Thymus (tissue), 11 donors: ENCODE measurements around the gene KRT33A. TPM values are rescaled to one million over a fixed set of nuclear protein-coding genes. Genes with fewer than 3 reads are reported as not detected.
A peak's percentile ranks its signal among the peaks of the same experiment; 100 is the strongest.
"Not testable (repeated sequence)": the region's sequence is repeated elsewhere in the genome, so short reads cannot be mapped to it uniquely, and the experiment has no call there.

ENCODE experiments used
- DNase-seq, 9 donors: peaks; one replicate each; pipeline ENCODE4 v3.0.0-alpha.2; 2013; ENCODE audit warnings: low spot score in 9 of 9, low read depth in 6 of 9, missing footprints in 1 of 9
- H3K27ac ChIP-seq, 2 donors: one replicate each; pipeline ENCODE4 v1.5.1; 2013; ENCODE audit warnings: control low read depth in 1 of 2, low read depth in 1 of 2, low read length in 1 of 2, mild to moderate bottlenecking in 1 of 2, moderate library complexity in 1 of 2
- H3K27me3 ChIP-seq, 2 donors: one replicate each; pipeline ENCODE4 v1.5.1; 2013; ENCODE audit warnings: low read length in 1 of 2; ENCODE audit not compliant: control insufficient read depth in 2 of 2, insufficient read depth in 1 of 2
- H3K36me3 ChIP-seq, 2 donors: one replicate each; pipeline ENCODE4 v1.5.1; 2013; ENCODE audit warnings: low read length in 1 of 2, mild to moderate bottlenecking in 1 of 2, moderate library complexity in 1 of 2; ENCODE audit not compliant: control insufficient read depth in 2 of 2, insufficient read depth in 2 of 2
- H3K4me1 ChIP-seq, 2 donors: one replicate each; pipeline ENCODE4 v1.5.1; 2013; ENCODE audit warnings: low read length in 2 of 2; ENCODE audit not compliant: control insufficient read depth in 2 of 2, insufficient read depth in 2 of 2
- H3K4me3 ChIP-seq, 2 donors: one replicate each; pipeline ENCODE4 v1.5.1; 2013; ENCODE audit warnings: low read length in 2 of 2, control low read depth in 1 of 2, mild to moderate bottlenecking in 1 of 2
- H3K9me3 ChIP-seq, 2 donors: one replicate each; pipeline ENCODE4 v1.5.1; 2013; ENCODE audit warnings: low read length in 1 of 2, mild to moderate bottlenecking in 1 of 2; ENCODE audit not compliant: control insufficient read depth in 2 of 2, insufficient read depth in 1 of 2
- WGBS: extraction: QIAGEN DNeasy Blood & Tissue Kit; methylation state at CpG from one replicate; pipeline ENCODE4 v1.1.7; 2013; 5-methylcytosine and 5-hydroxymethylcytosine counted together
- polyA plus RNA-seq: library from polyadenylated mRNA; stranded (reverse); fragments of 200-250 nt; gene quantifications from one replicate; pipeline ENCODE4 v1.2.3, GENCODE V29; 2013
- total RNA-seq: library from RNA; stranded (reverse); fragments of 120-200 nt; gene quantifications from one replicate; pipeline ENCODE4 v1.2.4, GENCODE V29; 2013
- donor health status: healthy.

Gene KRT33A
- total and polyA plus RNA-seq, 2 donors, result 0.66 to 1.4 TPM

DNA sequence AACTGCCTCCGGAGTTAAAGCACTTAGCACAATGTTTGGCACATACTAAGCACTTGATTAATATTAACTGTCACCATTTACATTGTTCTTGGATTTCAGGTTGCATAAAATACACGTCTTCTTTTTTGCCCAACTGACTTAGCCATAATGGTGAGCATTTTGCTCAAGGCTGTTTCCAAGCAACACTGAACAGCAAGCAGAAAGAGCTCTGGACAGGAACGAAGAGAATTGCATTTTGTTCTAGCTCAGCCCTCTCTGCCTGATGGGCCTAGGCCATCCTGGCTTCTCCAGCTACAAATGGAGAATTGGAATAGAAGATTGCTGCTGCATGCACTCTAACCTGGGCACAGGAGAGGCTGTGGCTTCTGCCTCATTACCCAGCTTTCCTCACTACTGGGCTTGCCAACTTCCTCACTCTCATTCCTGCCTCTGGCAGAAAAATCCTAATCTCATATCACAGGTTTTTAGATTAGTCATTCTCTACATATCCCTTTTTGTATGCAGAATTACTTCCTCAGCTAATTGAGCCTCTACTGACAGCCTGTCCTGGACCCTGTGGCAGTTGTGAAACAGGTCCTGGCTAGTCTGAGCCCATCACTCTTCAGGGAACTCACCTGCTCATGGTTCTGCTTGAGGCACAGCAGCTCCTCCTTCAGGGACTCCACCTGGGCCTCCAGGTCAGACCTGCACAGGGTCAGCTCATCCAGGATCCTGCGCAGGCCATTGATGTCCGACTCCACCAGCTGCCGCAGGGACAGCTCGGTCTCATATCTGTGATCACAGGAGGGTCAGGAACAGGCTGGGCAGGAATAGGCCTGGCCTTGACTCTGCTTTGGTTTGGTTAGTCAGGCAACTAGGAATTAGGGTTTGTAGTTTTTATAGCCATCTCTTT is 2.5 kb downstream of the KRT33A start:
- DNase-seq, result peak in 1 of 9 donors; percentile 5
- Histone ChIP-seq H3K4me3 (no peak overlapping the region), H3K27ac (peak overlapping the region; percentile 25 to 43), H3K4me1 (no peaks in the 10 kb centered on the region), H3K36me3 (no peaks in the 10 kb centered on the region), H3K9me3 (no peaks in the 10 kb centered on the region), H3K27me3 (no peaks in the 10 kb centered on the region)
- WGBS, result 91% methylated on average over 7 of the region's 7 CpGs

DNA sequence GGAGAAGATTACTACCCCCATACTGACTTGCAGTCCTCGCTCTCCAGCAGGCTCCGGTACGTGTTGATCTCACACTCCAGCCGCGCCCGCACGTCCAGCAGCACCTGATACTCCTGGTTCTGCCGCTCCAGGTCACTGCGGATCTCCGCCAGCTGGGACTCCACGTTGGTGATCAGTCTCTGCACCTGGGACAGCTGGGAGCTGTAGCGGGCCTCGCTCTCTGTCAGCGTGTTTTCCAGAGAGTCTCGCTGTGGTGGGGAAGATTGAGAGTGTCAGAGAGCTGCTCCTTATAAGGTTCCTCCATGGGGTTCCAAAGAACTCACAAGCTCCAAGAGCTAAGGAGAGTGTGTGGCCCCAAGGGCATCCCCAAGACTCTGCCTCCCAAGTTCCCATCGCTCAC is 4.2 kb downstream of the KRT33A start:
- not testable (repeated sequence) for H3K27me3 ChIP-seq, H3K4me3 ChIP-seq, DNase-seq, H3K36me3 ChIP-seq, H3K4me1 ChIP-seq, H3K27ac ChIP-seq, H3K9me3 ChIP-seq
- 94% methylated on average over 16 of the region's 16 CpGs for WGBS

DNA sequence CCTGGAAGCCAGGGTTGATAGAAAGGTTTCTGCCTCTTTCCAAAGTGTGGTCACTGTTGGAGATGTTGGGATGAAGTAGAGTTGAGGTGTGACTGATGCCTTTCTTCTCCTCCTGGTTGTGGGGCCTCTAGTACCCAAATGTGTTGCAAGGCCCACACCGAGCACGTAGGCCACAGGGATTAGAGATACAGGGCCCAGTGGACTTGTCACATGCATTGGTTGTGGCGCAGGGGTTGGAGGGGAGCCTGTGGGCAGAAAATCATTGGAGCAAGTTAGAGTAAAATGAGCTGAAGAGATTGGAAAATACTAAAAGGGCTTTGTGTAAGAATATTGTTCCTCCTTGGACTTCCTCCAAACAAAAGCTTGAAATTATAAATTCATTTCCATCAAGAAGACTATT is 4.6 kb downstream of the KRT33A start:
- Histone ChIP-seq H3K36me3 (no peaks in the 10 kb centered on the region), H3K9me3 (peaks cover 0 to 8% of the 10 kb centered on the region in 2 donors), H3K27me3 (no peaks in the 10 kb centered on the region), H3K4me3 (no peak overlapping the region), H3K4me1 (no peaks in the 10 kb centered on the region), H3K27ac (no peak overlapping the region)
- 99% methylated on average over 3 of the region's 3 CpGs for WGBS
- no peak for DNase-seq

DNA sequence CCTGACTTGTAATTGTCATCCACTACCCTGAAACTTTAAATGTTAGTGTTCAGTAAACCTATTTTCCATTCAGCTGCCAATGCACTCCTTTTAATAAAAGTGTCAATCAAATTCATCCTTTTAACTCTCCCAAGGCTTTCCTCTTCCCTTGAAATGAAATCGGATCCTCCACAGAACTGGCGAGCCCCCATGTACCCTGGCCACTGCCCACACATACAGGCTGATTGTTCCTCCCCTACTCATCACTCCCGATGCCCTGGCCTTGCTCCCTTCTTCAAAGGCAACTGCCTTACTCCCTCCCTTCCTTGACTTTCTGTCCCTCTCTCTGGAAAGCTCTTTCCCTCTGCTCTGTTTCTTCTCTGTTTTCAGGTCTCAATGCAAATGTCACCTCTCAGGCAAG is 7.6 kb downstream of the KRT33A start:
- peaks cover 0 to 4% of the 10 kb centered on the region in 2 donors for H3K4me1 ChIP-seq
- H3K9me3 ChIP-seq, result peaks cover 0 to 8% of the 10 kb centered on the region in 2 donors
- H3K36me3 ChIP-seq, result no peaks in the 10 kb centered on the region
- H3K27ac ChIP-seq, result peak overlapping the region in 1 of 2 donors; percentile 65
- WGBS, result 89% methylated on average over 3 of the region's 3 CpGs
- peak in 1 of 9 donors; percentile 3 for DNase-seq
- H3K4me3 ChIP-seq, result no peak overlapping the region
- no peaks in the 10 kb centered on the region for H3K27me3 ChIP-seq

DNA sequence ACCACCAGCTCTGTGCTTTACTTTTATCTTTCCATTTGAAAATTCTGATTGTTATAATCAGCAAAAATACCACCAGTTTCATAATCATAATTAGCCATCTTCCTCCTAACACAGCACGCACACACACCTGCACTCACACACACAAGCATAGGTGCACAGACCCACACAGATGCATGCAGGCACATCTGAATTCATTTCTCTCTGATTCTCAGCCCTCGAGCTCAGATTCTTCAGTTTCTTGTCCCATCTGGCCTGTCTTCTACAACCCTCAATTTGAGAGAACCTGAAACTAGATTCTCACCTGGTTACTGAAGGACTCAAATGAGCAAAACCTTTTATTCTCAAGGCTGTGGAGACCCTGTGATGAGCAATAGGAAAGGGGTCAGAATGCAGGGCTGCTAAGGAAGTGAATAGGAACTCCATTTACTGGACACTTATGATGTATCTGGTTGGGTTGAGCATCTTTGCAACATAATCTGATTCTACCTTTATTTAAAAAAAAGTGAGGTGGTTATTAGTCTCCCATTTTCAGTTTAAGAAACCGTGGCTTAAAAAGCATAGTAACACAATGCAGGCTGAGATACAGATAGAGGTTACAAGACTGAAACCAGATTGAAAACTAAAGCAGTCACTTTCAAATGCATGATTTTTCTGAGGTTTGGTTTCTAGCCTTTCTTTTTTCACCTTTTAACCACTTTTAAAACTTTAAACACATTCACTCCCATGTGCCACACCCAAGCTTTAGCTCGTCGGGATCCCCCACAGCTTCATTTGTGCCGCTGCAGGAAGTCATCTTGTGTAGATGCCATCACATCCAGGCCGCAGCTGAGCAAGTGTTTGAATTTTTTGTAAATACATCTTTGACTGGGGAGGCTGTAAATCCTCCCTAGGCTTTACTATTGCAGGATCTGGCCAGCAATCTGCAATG is 9.4 kb downstream of the KRT33A start:
- WGBS, result 90% methylated on average over 7 of the region's 7 CpGs
- Histone ChIP-seq H3K27ac (peak overlapping the region in 1 of 2 donors; percentile 28), H3K4me3 (no peak overlapping the region), H3K4me1 (peaks cover 0 to 4% of the 10 kb centered on the region in 2 donors), H3K27me3 (no peaks in the 10 kb centered on the region), H3K36me3 (no peaks in the 10 kb centered on the region), H3K9me3 (peaks cover 0 to 8% of the 10 kb centered on the region in 2 donors)
- DNase-seq, result peak in 1 of 9 donors; percentile 10

DNA sequence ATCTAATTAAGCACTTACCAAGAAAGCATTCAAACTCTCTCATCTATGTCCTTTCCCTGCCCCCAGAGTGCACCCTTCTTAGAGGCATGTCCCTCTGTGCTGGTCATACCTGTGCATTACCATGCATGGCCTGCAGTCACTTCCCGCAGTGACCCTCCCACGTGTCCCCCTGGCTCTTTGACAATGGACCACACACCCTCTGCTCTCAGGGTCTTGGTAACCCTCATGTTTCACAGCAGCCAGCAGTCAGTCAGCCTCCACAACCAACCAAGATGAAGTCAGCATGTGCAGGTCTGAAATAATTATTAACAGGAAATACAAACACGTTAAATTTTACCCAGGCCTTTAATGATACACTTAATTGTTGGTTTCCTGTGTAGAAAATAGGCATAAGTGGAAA is 10.1 kb downstream of the KRT33A start:
- Histone ChIP-seq H3K4me3 (no peak overlapping the region), H3K36me3 (no peaks in the 10 kb centered on the region), H3K27me3 (no peaks in the 10 kb centered on the region), H3K4me1 (peaks cover 0 to 4% of the 10 kb centered on the region in 2 donors), H3K9me3 (peaks cover 0 to 8% of the 10 kb centered on the region in 2 donors), H3K27ac (peak overlapping the region in 1 of 2 donors; percentile 36)
- WGBS, result 59% methylated on average over 3 of the region's 3 CpGs
- no peak for DNase-seq

DNA sequence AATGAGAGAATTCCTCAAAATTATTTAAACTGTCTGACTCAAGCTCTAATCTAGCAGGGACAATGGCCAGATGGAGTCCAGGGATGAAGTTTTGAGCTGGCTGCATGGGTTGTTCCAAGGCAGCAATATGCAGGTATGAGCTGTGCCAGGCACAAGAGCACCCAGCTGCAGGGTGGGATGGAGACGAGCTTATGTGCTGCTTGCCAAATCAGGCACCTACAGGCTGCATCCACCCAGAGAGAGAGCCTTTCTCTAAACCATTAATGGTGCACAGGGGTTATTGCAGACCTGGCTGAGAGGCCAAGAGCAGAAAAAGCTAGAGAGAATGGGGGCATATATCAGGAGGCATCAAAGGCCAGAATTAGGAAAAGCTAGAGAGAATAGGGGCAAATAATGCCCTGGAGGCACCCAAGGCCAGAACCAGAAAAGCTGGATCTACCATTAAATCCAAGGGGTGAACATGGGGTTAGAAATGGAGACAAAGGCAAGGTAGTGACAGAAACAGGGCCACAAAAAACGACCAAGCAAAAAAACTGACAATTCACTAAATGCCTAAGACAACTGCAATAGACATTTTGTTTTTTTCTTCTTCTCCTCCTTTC is 11.0 kb downstream of the KRT33A start:
- no peak for DNase-seq
- WGBS, result 76% methylated on average over 2 of the region's 2 CpGs
- peak overlapping the region; percentile 41 to 61 for H3K27ac ChIP-seq
- peaks cover 0 to 8% of the 10 kb centered on the region in 2 donors for H3K9me3 ChIP-seq
- H3K36me3 ChIP-seq, result no peaks in the 10 kb centered on the region
- H3K27me3 ChIP-seq, result no peaks in the 10 kb centered on the region
- peaks cover 0 to 4% of the 10 kb centered on the region in 2 donors for H3K4me1 ChIP-seq
- H3K4me3 ChIP-seq, result no peak overlapping the region

DNA sequence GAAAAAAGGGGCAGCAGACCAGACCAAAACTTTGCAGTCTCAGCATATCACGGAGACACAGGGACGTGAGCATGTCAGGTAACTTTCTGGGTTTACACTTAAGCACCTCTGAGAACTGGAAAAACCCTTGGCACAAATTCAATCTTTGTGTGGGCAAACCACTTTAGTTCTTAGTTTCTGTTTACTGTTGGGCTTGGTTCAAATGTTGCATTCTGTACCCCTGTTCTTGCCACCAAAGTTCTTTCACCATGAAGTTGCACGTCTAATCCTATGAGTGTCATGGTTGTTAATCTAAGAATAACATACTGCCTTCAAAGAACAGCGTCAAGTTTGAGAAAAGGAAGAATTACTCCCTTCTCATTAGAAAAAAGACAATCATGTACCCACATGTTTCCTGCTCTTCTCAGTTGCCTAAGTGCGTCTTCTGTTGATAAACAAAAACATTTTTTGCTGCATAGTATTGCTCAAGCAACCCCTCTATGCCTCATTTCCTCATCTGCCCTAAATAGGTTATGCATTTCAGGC is 11.6 kb downstream of the KRT33A start:
- peak in 1 of 9 donors; percentile 42 for DNase-seq
- H3K27me3 ChIP-seq, result no peaks in the 10 kb centered on the region
- peak overlapping the region; percentile 36 to 41 for H3K27ac ChIP-seq
- 61% methylated on average over 5 of the region's 5 CpGs for WGBS
- H3K36me3 ChIP-seq, result no peaks in the 10 kb centered on the region
- no peak overlapping the region for H3K4me3 ChIP-seq
- H3K4me1 ChIP-seq, result peaks cover 0 to 4% of the 10 kb centered on the region in 2 donors
- H3K9me3 ChIP-seq, result peaks cover 0 to 8% of the 10 kb centered on the region in 2 donors
